ENCODE results near the gene HIF1A.

GRCh38 chr14:61699027-61699426, 3.7 kb downstream of the HIF1A start:
- TF ChIP-seq CTCF (conservative IDR thresholded peaks at IDR 0.05; ENCODE audit: low read depth in 2 of 2): no peak
- no peak for TF ChIP-seq POLR2AphosphoS5 (IDR thresholded peaks at IDR 0.05; ENCODE audit: low read depth)
- TF ChIP-seq CREB1 (CRISPR knock-in tag; IDR thresholded peaks at IDR 0.05; ENCODE audit: low read depth): no peak
- TF ChIP-seq EZH2 (IDR thresholded peaks at IDR 0.05; ENCODE audit: low read depth, unreplicated experiment): no peak
- no peak for TF ChIP-seq NANOG (IDR thresholded peaks at IDR 0.05; ENCODE audit: borderline replicate concordance)
- no peak for TF ChIP-seq REST (IDR thresholded peaks at IDR 0.05; ENCODE audit: unreplicated experiment)
- no peak for TF ChIP-seq ETS1 (IDR thresholded peaks at IDR 0.05)
- TF ChIP-seq EZH2phosphoT487 (IDR thresholded peaks at IDR 0.05; ENCODE audit: unreplicated experiment): no peak
- no peak for TF ChIP-seq JUNB (IDR thresholded peaks at IDR 0.05; ENCODE audit: unreplicated experiment)
- no peak for TF ChIP-seq ZNF462 (CRISPR knock-in tag; IDR thresholded peaks at IDR 0.05)
- no peak for TF ChIP-seq ZNF114 (CRISPR knock-in tag; IDR thresholded peaks at IDR 0.05)
- TF ChIP-seq STAT1 (IDR thresholded peaks at IDR 0.05; ENCODE audit: unreplicated experiment): no peak
- no peak for TF ChIP-seq ZNF331 (CRISPR knock-in tag; IDR thresholded peaks at IDR 0.05; ENCODE audit: low read depth)
